Esophagus (tissue), 2 donors: ENCODE measurements around the gene L1CAM. TPM values are rescaled to one million over a fixed set of nuclear protein-coding genes. Genes with fewer than 3 reads are reported as not detected.
A peak's percentile ranks its signal among the peaks of the same experiment; 100 is the strongest.

Experiments
- H3K27ac ChIP-seq, 2 donors: one replicate each; pipeline ENCODE4 v1.5.1; 2013; ENCODE audit warnings: low read depth in 2 of 2, mild to moderate bottlenecking in 2 of 2, inconsistent platforms in 1 of 2, low read length in 1 of 2, moderate library complexity in 1 of 2
- H3K27me3 ChIP-seq, 2 donors: one replicate each; pipeline ENCODE4 v1.6.1; 2013; ENCODE audit warnings: low read length in 2 of 2, control low read depth in 1 of 2, mild to moderate bottlenecking in 1 of 2; ENCODE audit not compliant: insufficient read depth in 2 of 2, control insufficient read depth in 1 of 2
- H3K36me3 ChIP-seq, 2 donors: one replicate each; pipeline ENCODE4 v1.6.1; 2013; ENCODE audit warnings: low read length in 1 of 2; ENCODE audit not compliant: control insufficient read depth in 2 of 2, insufficient read depth in 2 of 2
- H3K4me1 ChIP-seq, 2 donors: one replicate each; pipeline ENCODE4 v1.6.1; 2013; ENCODE audit warnings: low read length in 1 of 2; ENCODE audit not compliant: control insufficient read depth in 2 of 2, insufficient read depth in 2 of 2
- H3K4me3 ChIP-seq, 2 donors: one replicate each; pipeline ENCODE4 v1.5.1; 2013; ENCODE audit warnings: low read length in 2 of 2, mild to moderate bottlenecking in 2 of 2, low read depth in 1 of 2, moderate library complexity in 1 of 2
- H3K9me3 ChIP-seq, 2 donors: one replicate each; pipeline ENCODE4 v1.6.1; 2013; ENCODE audit warnings: mild to moderate bottlenecking in 2 of 2, low read depth in 1 of 2, low read length in 1 of 2, moderate library complexity in 1 of 2; ENCODE audit not compliant: control insufficient read depth in 2 of 2, insufficient read depth in 1 of 2
- WGBS, 2 donors: extraction: QIAGEN DNeasy Blood & Tissue Kit; methylation state at CpG; one replicate each; pipeline ENCODE4 v1.1.7; 2013; 5-methylcytosine and 5-hydroxymethylcytosine counted together
- polyA plus RNA-seq, 2 donors: library from polyadenylated mRNA; stranded (reverse); fragments of 200-250 nt; gene quantifications; one replicate each; pipeline ENCODE4 v1.2.3, GENCODE V29; 2013
- donor health status: healthy with polysubstance abuse.
- donor health status: Bipolar disorder and iron deficiency.

The L1CAM gene
- polyA plus RNA-seq, 2 donors, result 0.88 to 1.4 TPM

- Histone ChIP-seq H3K27ac (peak within 1 kb of the TSS; percentile 99), H3K36me3 (peaks cover 0 to 11% of the 10 kb centered on the region in 2 donors), H3K4me1 (peaks cover 0 to 13% of the 10 kb centered on the region in 2 donors), H3K9me3 (no peaks in the 10 kb centered on the region), H3K27me3 (no peaks in the 10 kb centered on the region), H3K4me3 (peak within 1 kb of the TSS; percentile 37 to 56)
- WGBS, 2 donors, result 26 to 29% methylated on average over 43 to 58 of the region's 59 CpGs
These were observed 40.0 kb upstream of the L1CAM start, which contains the start of gene ARHGAP4 for GRCh38 chrX:153925739-153926551. Gene ARHGAP4, minus strand, starts transcription at chrX:153926264. Its CDS starts 62 bp downstream, at chrX:153926202.

DNA sequence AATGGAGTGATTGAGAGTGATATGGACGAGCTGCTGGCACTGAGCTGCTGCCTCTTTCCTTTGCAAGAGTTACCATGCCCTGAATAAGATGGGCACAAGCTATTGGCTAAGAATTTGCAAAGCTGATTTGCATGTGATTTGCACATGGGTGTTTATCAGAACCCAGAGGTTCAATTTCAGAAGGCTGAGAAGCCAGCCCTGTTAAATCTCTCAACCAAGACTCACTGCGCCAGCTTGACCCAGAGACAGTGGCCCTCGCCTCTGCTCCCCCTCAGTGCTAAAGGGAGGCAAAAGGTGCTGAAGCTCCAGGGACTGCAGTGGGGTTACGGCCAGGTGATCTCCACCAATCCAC lies 39.4 kb upstream of the L1CAM start:
- Histone ChIP-seq H3K4me1 (peaks cover 0 to 13% of the 10 kb centered on the region in 2 donors), H3K27ac (peak overlapping the region in 1 of 2 donors; percentile 47), H3K36me3 (peaks cover 0 to 6% of the 10 kb centered on the region in 2 donors), H3K27me3 (no peaks in the 10 kb centered on the region), H3K4me3 (peak overlapping the region in 1 of 2 donors; percentile 37), H3K9me3 (no peaks in the 10 kb centered on the region)
- WGBS, 2 donors, result 70 to 75% methylated on average over 4 of the region's 4 CpGs

DNA sequence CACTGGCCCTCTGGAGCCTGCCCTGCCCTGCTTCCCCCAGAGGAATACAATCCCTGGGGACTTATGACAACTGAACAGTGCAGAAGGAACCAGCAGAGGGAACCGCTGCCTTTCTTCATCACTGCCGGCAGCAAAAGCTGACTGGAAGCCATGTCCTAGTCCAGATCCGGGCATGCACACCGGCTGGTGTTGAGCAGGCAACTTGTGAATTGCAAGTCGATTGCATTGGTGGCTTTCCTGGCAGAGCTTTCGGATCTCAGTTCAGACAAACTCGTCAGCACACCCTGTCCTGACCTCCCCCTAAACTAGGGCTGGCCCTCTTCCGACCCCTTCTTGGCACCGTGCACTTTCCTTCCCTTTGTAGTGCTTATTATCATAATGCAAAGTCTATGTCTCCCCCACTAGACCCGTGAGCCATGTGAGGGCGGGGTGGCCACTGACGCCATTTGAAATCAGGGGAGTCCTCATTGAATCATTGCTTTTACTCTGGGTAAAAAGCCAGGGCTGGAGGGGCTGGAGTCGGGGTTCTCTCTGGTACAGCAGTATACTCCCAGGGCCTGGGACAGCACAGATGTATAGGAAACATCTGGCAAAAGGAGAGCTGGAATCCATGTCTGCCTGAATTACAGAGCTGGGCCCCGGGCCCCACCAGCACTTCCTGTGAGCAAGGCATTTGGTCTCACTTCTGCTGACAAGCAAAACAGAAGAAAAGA lies 38.3 kb upstream of the L1CAM start:
- Histone ChIP-seq H3K9me3 (no peaks in the 10 kb centered on the region), H3K4me3 (no peak overlapping the region), H3K27me3 (peaks cover 0 to 4% of the 10 kb centered on the region in 2 donors), H3K4me1 (peaks cover 0 to 11% of the 10 kb centered on the region in 2 donors), H3K27ac (peak overlapping the region; percentile 19 to 31), H3K36me3 (no peaks in the 10 kb centered on the region)
- WGBS, 2 donors, result 27 to 49% methylated on average over 14 of the region's 14 CpGs

DNA sequence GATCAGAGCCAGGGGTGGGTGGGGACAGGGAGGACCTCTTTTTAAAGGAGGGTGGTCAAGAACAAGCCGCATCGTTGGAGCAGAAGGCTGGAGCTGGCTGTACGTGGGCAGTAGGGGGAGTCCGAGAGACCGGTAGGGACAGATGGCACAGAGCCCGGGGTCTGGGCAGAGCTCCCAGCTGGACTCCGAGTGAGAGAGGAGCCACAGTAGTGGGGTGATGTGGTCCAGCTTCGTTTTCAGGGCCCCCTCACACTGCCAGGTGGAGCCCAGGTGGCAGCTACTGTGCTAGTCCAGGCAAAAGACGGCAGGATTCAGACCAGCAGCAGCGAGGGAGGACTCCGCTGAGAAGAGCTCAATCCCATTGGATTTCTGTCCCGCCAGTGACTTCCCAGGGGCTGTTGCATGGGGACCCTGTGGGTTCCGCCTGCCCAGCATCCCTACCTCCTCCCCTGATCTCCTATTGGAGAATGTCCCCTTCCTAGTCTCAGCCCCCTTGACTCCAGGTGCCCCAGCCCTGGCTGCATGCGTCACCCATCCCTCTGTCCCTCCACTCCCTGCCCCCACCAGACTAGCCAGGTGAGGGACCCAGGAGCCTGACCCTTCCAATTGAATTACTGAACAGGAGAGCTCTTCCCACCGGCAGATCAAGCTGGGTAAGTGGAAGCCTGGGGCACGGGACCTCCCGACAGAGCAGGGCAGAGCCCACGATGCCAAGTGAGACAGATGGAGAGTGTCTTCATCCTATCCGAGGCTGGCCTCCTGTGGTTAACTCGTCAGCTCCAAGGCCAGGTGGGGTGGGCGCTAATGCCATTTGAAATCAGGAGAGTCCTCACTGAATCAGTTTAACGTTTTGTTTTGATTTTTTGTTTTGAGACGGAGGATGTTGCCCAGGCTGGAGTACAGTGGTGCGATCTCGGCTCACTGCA lies 37.2 kb upstream of the L1CAM start:
- Histone ChIP-seq H3K4me1 (peaks cover 0 to 11% of the 10 kb centered on the region in 2 donors), H3K4me3 (no peak overlapping the region), H3K27me3 (peaks cover 0 to 4% of the 10 kb centered on the region in 2 donors), H3K9me3 (no peaks in the 10 kb centered on the region), H3K36me3 (no peaks in the 10 kb centered on the region), H3K27ac (no peak overlapping the region)
- WGBS, 2 donors, result 50 to 58% methylated on average over 23 to 25 of the region's 25 CpGs

DNA sequence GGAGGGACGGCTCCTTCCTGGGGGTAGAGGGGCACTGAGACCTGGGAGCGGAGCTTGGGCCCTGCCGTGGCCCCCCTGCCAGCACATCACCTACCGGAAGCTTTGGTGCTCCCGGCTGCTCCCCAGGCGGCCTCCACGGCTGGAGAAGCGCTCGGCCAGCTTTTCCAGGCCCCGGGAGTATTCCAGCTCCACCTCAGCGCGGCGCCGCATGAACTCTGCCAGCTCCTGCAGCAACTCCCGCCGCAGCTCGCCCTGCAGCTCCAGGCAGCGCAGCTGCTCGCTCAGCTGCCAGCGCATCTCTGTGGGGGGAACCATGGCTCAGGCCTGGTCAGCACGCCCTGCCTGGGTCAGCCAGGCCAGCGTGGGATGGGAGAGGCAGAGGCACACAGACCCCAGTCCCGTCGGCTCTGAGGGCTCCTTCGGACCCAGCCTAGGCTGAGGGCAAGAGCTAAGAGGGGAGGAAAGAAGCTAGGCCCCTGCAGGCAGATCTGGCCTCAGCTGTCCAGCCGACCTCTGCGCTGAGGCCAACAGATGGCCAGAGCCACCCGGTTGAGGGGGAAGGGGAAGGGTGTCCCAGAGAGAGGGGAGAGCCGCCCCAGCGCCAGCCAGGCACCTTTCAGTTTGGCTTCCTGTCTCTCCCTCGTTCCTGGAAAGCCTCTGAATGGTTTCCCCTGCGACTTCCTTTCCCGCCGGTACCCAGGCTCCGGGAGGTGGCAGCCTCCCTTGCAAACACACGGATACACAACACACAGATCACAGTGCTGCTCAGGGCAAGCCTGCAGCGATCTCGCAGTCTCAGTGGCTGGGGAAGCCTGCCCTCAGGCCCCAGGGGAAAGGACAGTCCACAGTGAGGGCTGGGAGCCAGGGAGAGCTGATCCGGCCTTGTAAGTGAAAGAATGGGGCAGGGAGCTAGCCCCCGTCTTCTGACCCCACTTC lies 35.8 kb upstream of the L1CAM start:
- no peak overlapping the region for H3K27ac ChIP-seq
- peaks cover 0 to 4% of the 10 kb centered on the region in 2 donors for H3K27me3 ChIP-seq
- no peaks in the 10 kb centered on the region for H3K36me3 ChIP-seq
- 39 to 60% methylated on average over 35 to 40 of the region's 40 CpGs for WGBS, 2 donors
- peak overlapping the region in 1 of 2 donors; percentile 13 for H3K4me3 ChIP-seq
- peaks cover 0 to 6% of the 10 kb centered on the region in 2 donors for H3K4me1 ChIP-seq
- H3K9me3 ChIP-seq, result no peaks in the 10 kb centered on the region

- Histone ChIP-seq H3K4me1 (peaks cover 0 to 3% of the 10 kb centered on the region in 2 donors), H3K4me3 (no peak overlapping the region), H3K36me3 (no peaks in the 10 kb centered on the region), H3K27ac (no peak overlapping the region), H3K27me3 (peaks cover 0 to 4% of the 10 kb centered on the region in 2 donors), H3K9me3 (no peaks in the 10 kb centered on the region)
- WGBS, 2 donors, result 59 to 80% methylated on average over 15 to 16 of the region's 16 CpGs
These were observed 35.1 kb upstream of the L1CAM start for GRCh38 chrX:153921070-153921469.

DNA sequence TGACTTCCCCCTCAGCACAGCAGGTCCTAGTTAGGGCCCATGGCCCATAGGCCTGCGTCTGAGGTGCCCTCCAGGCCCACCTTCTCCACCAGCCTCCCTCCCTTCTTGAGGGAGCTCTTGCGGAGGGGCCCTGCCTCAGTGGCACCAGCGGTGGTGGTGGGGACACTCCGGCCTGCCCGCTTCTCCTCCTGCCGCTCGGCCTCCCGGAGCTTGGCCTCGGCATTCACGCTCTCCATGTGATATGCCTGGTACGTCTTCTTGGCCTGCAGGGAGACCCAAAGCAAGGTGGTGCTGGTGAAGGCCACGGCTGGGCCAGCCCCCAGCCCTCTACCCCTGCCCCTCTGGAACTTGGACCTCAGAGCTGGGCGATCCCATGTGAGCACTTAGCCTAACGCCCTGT lies 34.6 kb upstream of the L1CAM start:
- H3K4me3 ChIP-seq, result no peak overlapping the region
- no peak overlapping the region for H3K27ac ChIP-seq
- H3K36me3 ChIP-seq, result no peaks in the 10 kb centered on the region
- peaks cover 0 to 3% of the 10 kb centered on the region in 2 donors for H3K4me1 ChIP-seq
- 86 to 94% methylated on average over 14 of the region's 14 CpGs for WGBS, 2 donors
- H3K27me3 ChIP-seq, result peaks cover 0 to 4% of the 10 kb centered on the region in 2 donors
- H3K9me3 ChIP-seq, result no peaks in the 10 kb centered on the region

DNA sequence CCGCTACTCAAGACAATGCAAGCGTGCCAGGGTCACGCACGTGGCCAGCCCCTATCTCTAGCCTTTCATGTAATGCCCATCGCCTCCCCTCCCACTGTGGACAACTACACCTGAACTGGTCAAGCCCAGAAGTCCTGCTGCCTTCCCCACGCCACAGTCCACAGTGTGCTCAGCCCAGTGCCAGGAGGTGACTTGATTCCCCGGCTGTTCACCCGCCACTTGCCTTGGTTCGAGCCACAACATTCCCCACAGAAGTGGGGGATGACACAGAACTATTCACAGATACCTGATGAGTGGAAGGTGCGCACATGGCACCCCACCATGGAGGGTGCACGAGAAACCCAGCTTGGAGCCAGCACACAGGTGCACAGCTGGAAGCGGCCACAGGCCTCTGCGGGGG lies 33.3 kb upstream of the L1CAM start:
- H3K4me1 ChIP-seq, result peaks cover 0 to 3% of the 10 kb centered on the region in 2 donors
- 89 to 96% methylated on average over 13 of the region's 13 CpGs for WGBS, 2 donors
- H3K27me3 ChIP-seq, result peaks cover 0 to 4% of the 10 kb centered on the region in 2 donors
- no peaks in the 10 kb centered on the region for H3K36me3 ChIP-seq
- no peak overlapping the region for H3K27ac ChIP-seq
- H3K4me3 ChIP-seq, result no peak overlapping the region
- no peaks in the 10 kb centered on the region for H3K9me3 ChIP-seq
